HEK293T (cell line): ENCODE data around the gene METTL6.
"Not testable (repeated sequence)": the region's sequence is repeated elsewhere in the genome, so short reads cannot be mapped to it uniquely, and the experiment has no call there.

Source experiments
- CTCF ChIA-PET: fragments of 350-600 bp; formaldehyde crosslinking; extraction: SDS; loops from one replicate; lab custom pipeline; 2021; ENCODE audit warnings: antibody characterized with exemption, inconsistent platforms; lab: Yijun Ruan, JAX
- POLR2A ChIA-PET: fragments of 350-600 bp; formaldehyde crosslinking; extraction: SDS; loops from one replicate; lab custom pipeline; 2020; ENCODE audit warnings: antibody characterized with exemption, inconsistent platforms; lab: Yijun Ruan, JAX
- DNase-seq: peaks from one replicate; pipeline ENCODE4 v3.0.0; 2012; ENCODE audit warnings: mixed read lengths; ENCODE audit errors: extremely low spot score
- ARNT ChIP-seq: fragments of 450-650 bp; IDR thresholded peaks from 2 replicates; pipeline ENCODE4 v1.6.1; 2017; ENCODE audit warnings: mild to moderate bottlenecking
- BHLHE40 ChIP-seq: fragments of 450-650 bp; IDR thresholded peaks from 2 replicates; pipeline ENCODE4 v1.6.1; 2016; ENCODE audit warnings: mild to moderate bottlenecking, moderate library complexity, borderline replicate concordance
- CTBP1 ChIP-seq: fragments of 450-650 bp; IDR thresholded peaks from 2 replicates; pipeline ENCODE4 v1.6.1; 2016; ENCODE audit warnings: borderline replicate concordance
- ELF4 ChIP-seq: fragments of 450-650 bp; IDR thresholded peaks from 2 replicates; pipeline ENCODE4 v1.6.1; 2017; ENCODE audit warnings: antibody characterized with exemption
- FOXA1 ChIP-seq: fragments of 450-650 bp; IDR thresholded peaks from 2 replicates; pipeline ENCODE4 v1.6.1; 2016; ENCODE audit warnings: mild to moderate bottlenecking
- FOXK2 ChIP-seq: fragments of 450-650 bp; IDR thresholded peaks from 2 replicates; pipeline ENCODE4 v1.6.1; 2016; ENCODE audit warnings: mild to moderate bottlenecking
- FOXM1 ChIP-seq: fragments of 450-650 bp; IDR thresholded peaks from 2 replicates; pipeline ENCODE4 v1.6.1; 2017; ENCODE audit warnings: mild to moderate bottlenecking, borderline replicate concordance
- HDGF ChIP-seq: fragments of 450-650 bp; IDR thresholded peaks from 2 replicates; pipeline ENCODE4 v1.6.1; 2017; ENCODE audit warnings: antibody characterized with exemption, borderline replicate concordance
- L3MBTL2 ChIP-seq: fragments of 450-650 bp; conservative IDR thresholded peaks from 2 replicates; pipeline ENCODE4 v1.6.1; 2016; ENCODE audit warnings: mild to moderate bottlenecking
- LEF1 ChIP-seq: fragments of 450-650 bp; IDR thresholded peaks from 2 replicates; pipeline ENCODE4 v1.6.1; 2017; ENCODE audit warnings: mild to moderate bottlenecking, borderline replicate concordance
- NFRKB ChIP-seq: fragments of 450-650 bp; IDR thresholded peaks from 2 replicates; pipeline ENCODE4 v1.6.1; 2016; ENCODE audit warnings: mild to moderate bottlenecking, moderate library complexity
- SP1 ChIP-seq: fragments of 450-650 bp; IDR thresholded peaks from 2 replicates; pipeline ENCODE4 v1.6.1; 2017
- SUZ12 ChIP-seq: fragments of 450-650 bp; IDR thresholded peaks from 2 replicates; pipeline ENCODE4 v1.6.1; 2016; ENCODE audit warnings: mild to moderate bottlenecking
- TARDBP ChIP-seq: fragments of 450-650 bp; IDR thresholded peaks from 2 replicates; pipeline ENCODE4 v1.6.1; 2016
- ZNF384 ChIP-seq: fragments of 450-650 bp; IDR thresholded peaks from 2 replicates; pipeline ENCODE4 v1.6.1; 2016
- TF ChIP-seq, protein P1 (sequence below): fragments of 450-650 bp; IDR thresholded peaks from 2 replicates; pipeline ENCODE4 v1.6.1; 2016

The METTL6 gene

DNA sequence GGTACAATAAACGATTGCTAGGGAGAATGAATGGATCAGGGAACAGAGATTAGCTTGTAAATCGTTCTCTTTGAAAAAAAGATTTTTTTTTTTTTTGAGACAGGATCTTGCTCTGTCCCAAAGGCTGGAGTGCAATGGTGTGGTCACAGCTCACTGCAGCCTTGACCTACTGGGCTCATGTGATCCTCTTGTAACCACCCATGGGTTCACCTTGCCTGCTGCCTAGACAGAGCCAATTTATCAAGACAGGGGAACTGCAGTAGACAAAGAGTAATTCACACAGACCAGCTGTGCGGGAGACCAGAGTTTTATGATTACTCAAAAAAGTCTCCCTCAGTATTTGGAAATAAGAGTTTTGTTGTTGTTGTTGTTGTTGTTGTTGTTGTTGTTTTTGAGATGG, 39.6 kb downstream of the METTL6 start:
- ChIA-PET CTCF (interaction anchor here (0.7 kb wide), 1 partner anchor 120 kb away, joined by 3 read pairs; no protein-coding TSS in a partner anchor), POLR2A (no interaction called here)
- DNase-seq = no peak
- no peak for TF ChIP-seq FOXM1
- no peak for TF ChIP-seq CTBP1
- no peak for TF ChIP-seq L3MBTL2
- no peak for TF ChIP-seq SP1
- TF ChIP-seq FOXK2 = no peak
- TF ChIP-seq SUZ12 = no peak
- TF ChIP-seq, protein P1, sequence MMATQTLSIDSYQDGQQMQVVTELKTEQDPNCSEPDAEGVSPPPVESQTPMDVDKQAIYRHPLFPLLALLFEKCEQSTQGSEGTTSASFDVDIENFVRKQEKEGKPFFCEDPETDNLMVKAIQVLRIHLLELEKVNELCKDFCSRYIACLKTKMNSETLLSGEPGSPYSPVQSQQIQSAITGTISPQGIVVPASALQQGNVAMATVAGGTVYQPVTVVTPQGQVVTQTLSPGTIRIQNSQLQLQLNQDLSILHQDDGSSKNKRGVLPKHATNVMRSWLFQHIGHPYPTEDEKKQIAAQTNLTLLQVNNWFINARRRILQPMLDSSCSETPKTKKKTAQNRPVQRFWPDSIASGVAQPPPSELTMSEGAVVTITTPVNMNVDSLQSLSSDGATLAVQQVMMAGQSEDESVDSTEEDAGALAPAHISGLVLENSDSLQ = no peak
- no peak for TF ChIP-seq BHLHE40
- no peak for TF ChIP-seq ARNT
- no peak for TF ChIP-seq FOXA1
- TF ChIP-seq HDGF = no peak
- TF ChIP-seq ZNF384 = no peak
- TF ChIP-seq NFRKB = no peak
- TF ChIP-seq ELF4 = no peak

DNA sequence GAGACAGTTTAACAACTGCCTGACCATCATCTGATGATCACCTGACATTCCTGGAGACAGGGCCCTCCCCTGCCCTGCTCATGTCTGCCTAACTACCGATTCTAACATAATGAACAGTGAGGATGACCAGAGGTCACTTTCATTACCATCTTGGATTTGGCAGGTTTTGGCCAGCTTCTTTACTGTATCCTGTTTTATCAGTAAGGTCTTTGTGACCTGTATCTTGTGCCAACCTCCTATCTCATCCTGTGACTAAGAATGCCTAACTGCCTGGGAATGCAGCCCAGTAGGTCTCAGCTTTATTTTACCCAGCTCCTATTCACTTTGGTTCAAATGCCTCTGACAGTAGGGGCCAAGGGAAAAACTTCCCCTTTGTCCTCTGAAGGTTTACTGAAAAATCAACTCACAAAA, 40.2 kb downstream of the METTL6 start:
- no peak for TF ChIP-seq CTBP1
- TF ChIP-seq FOXA1 = no peak
- no peak for TF ChIP-seq SUZ12
- no peak for TF ChIP-seq LEF1
- TF ChIP-seq ARNT = no peak
- TF ChIP-seq NFRKB = no peak
- DNase-seq = no peak
- POLR2A ChIA-PET = no interaction called here
- CTCF ChIA-PET = interaction anchor here (0.7 kb wide), 1 partner anchor 40 kb away, joined by 3 read pairs; no protein-coding TSS in a partner anchor

DNA sequence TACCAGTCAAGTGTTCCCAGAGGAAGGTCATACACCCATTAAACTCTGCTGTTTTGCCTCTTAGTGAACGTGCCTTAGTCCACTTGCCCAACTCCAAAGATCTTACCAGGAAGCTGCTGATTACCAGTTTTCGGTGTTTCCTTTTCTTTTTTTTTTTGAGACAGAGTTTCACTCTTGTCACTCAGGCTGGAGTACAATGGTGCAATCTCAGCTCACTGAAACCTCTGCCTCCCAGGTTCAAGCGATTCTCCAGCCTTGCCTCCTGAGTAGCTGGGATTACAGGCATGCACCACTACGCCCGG, 40.7 kb downstream of the METTL6 start:
- DNase-seq, CTCF ChIA-PET, POLR2A ChIA-PET: not testable (repeated sequence)

DNA sequence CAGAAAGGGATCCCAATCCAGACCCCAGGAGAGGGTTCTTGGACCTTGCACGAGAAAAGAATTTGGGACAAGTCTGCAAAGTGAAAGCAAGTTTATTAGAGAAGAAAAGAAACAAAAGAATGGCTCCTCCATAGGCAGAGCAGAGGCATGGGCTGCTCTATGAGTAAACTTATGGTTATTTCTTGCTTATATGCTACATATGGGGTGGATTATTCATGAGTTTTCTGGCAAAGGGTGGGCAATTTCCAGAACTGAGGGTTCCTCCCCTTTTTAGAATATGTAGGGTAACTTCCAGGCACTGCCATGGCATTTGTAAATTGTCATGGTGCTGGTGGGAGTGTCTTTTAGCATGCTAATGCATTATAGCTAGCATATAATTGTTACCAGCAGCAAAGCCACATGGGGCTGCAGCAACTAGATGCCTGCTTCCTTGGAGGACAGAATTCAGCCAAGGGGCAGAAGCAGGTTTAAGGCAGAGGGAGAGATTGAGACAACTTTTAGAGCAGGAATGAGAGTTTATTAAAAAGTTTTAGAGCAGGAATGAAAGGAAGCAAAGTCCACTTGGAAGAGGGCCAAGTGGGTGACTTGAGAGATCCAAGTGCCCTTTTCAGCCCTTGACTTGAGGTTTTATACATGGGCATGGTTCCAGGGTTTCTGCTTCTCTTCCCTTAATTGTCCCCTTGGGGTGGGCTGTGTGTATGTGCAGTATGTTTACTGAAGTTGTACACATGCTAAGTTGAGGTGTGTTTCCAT, 41.3 kb downstream of the METTL6 start:
- CTCF ChIA-PET = no interaction called here
- POLR2A ChIA-PET = no interaction called here
- DNase-seq = no peak
- TF ChIP-seq, protein P1 = no peak
- TF ChIP-seq NFRKB (no peak), SUZ12 (no peak), L3MBTL2 (no peak), FOXK2 (no peak), ELF4 (no peak), FOXM1 (no peak), LEF1 (no peak), HDGF (no peak), ARNT (no peak), SP1 (no peak), FOXA1 (no peak), ZNF384 (no peak), CTBP1 (no peak), TARDBP (no peak), BHLHE40 (no peak)

DNA sequence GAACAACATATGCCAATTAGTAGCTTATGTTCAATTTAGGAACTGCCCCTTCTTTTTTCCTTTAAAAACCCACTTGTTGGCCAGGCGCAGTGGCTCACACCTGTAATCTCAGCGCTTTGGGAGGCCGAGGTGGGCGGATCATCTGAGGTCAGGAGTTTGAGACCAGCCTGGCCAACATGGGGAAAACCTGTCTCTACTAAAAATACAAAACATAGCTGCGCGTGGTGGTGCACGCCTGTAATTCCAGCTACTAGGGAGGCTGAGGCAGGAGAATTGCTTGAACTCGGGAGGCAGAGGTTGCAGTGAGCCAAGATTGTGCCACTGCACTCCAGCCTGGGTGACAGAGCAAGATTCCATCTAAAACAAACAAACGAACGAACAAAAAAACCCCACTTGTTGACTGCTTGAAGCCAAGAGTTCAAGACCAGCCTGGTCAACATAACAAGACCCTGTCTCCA, 42.1 kb downstream of the METTL6 start:
- CTCF ChIA-PET, POLR2A ChIA-PET, DNase-seq: not testable (repeated sequence)

DNA sequence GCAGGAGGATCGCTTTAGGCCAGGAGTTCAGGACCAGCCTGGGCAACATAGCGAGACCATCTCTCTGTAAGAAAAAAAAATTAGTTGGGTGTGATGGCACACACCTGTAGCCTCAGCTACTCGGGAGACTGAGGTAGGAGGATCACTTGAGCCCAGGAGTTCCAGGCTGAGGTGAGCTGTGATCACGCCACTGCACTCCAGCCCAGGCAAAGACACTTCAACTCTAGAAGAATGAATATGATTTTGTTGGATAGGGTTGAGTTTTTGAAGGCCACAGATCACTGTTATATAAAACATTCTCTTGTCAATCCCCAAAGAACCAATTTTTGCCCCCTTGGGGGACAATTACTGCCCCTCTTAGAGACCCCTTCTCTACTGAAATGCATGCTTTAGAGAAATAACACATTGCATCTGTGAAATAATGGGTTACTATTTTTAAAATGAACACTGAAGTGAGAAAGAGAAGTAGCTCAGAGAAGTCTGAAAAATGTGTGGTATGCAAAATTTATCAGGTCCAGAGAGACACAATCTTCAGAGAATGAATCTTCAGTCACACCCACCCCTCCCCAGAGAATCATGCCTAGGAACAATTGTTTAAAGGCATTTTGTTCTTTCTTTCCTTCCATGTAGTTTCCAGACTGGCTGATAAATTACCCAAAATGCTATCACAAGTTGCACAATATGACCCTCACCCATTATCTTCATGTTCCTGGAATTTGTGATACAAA, 42.7 kb downstream of the METTL6 start:
- TF ChIP-seq FOXK2 = no peak
- no peak for TF ChIP-seq HDGF
- no peak for TF ChIP-seq BHLHE40
- TF ChIP-seq ELF4 = no peak
- no peak for TF ChIP-seq ZNF384
- no peak for TF ChIP-seq TARDBP
- TF ChIP-seq LEF1 = no peak
- TF ChIP-seq FOXM1 = no peak
- no peak for TF ChIP-seq SUZ12
- TF ChIP-seq SP1 = no peak
- no peak for TF ChIP-seq CTBP1
- TF ChIP-seq L3MBTL2 = no peak
- no peak for TF ChIP-seq FOXA1
- TF ChIP-seq ARNT = no peak
- no peak for TF ChIP-seq NFRKB
- TF ChIP-seq, protein P1 = no peak
- ChIA-PET POLR2A (no interaction called here), CTCF (no interaction called here)
- no peak for DNase-seq
